Measurements from ENCODE around the gene TBC1D2B. TPM values are rescaled to one million over a fixed set of nuclear protein-coding genes. Genes with fewer than 3 reads are reported as not detected.

The TBC1D2B gene
- total and polyA plus RNA-seq, 2 donors from 2014 or later: 8.5 to 41.6 TPM

DNA sequence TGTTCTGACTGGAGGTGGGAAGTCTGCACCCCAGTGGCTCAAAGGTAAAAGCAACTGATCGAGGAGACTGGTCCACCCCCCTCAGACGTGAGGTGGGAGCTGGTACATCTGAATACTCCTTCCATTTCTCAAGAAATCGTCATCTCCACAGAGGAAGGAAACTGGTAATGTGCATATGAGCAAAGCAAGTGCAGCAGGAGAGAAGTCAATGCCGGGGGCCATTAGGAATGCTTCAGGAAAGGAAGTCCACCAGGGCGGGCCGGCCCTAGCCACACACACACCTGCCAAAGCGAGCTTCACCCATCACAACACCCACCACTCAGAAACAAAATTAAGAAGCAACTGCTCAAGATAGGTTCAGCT is 8.5 kb downstream of the TBC1D2B start:
- TF ChIP-seq, protein P1, sequence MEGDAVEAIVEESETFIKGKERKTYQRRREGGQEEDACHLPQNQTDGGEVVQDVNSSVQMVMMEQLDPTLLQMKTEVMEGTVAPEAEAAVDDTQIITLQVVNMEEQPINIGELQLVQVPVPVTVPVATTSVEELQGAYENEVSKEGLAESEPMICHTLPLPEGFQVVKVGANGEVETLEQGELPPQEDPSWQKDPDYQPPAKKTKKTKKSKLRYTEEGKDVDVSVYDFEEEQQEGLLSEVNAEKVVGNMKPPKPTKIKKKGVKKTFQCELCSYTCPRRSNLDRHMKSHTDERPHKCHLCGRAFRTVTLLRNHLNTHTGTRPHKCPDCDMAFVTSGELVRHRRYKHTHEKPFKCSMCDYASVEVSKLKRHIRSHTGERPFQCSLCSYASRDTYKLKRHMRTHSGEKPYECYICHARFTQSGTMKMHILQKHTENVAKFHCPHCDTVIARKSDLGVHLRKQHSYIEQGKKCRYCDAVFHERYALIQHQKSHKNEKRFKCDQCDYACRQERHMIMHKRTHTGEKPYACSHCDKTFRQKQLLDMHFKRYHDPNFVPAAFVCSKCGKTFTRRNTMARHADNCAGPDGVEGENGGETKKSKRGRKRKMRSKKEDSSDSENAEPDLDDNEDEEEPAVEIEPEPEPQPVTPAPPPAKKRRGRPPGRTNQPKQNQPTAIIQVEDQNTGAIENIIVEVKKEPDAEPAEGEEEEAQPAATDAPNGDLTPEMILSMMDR (IDR thresholded peaks at IDR 0.05; ENCODE audit: borderline replicate concordance, extremely low read depth, insufficient read depth): no peak
- H3K27me3 ChIP-seq (ENCODE audit: control insufficient read depth, insufficient read depth, low read length): no peaks in the 10 kb centered on the region
- H3K9ac ChIP-seq (ENCODE audit: low read length in 3 of 3): no peak overlapping the region
- intact Hi-C loops (cut with DNase I): no loop called here
- peak overlapping the region in 1 of 2 donors; percentile 48 for H3K27ac ChIP-seq (ENCODE audit: low read depth in 2 of 2, low read length in 2 of 2)
- no peak for FAIRE-seq
- no peak overlapping the region for H3K4me3 ChIP-seq (ENCODE audit: low read length in 3 of 3)
- H3K4me1 ChIP-seq (ENCODE audit: control insufficient read depth in 2 of 3, insufficient read depth in 2 of 3, low read depth in 1 of 3, low read length in 3 of 3): peaks cover 19 to 55% (median 51%) of the 10 kb centered on the region in 3 donors
- no peaks in the 10 kb centered on the region for H3K36me3 ChIP-seq (ENCODE audit: control insufficient read depth in 2 of 3, insufficient read depth in 3 of 3, low read length in 3 of 3)
- no peak for DNase-seq
- H3K9me3 ChIP-seq (ENCODE audit: control insufficient read depth in 2 of 3, insufficient read depth in 1 of 3, low read length in 3 of 3): no peaks in the 10 kb centered on the region

DNA sequence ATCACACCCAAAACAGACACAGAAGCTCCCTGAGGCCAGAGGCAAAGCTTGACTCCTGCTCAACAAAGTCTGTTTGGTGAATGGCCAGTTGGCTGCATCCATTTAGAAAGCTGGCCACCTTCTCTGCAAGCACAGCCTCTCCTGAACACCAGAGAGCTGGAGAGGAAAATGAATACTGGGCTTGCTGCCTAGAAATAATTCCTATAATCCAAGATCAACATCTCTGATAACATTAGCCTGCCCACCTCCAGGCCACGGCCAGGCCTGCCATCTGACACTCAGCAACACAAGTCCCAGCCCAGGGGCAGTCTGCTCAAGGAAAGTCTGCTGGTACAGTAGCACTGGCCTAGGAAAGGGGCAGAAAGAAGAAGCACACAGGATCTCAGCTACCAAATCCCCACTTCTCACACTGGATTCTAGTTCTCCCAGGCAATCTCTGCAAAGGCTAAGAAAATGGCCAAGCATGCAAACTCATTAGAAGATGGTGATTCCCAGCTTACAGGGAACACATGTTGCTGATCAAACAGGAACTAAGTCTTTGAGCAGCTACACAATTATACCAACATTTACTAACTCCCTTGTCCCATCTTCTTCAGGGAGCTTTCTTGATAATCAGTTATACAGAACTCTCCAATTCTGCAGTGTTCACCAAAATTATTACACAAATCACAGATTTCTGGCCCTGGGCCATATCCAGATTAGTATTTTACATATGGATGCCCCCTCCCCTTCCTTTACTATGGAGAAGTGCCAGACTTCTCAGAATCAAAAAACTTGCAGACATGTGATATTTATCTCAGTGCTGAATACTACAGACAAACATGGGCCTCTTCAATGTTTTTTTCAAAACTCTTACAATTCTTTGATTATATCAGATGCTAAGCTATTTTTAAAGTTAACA is 9.9 kb downstream of the TBC1D2B start:
- FAIRE-seq (no peak), DNase-seq (no peak)
- intact Hi-C loops (cut with DNase I): no loop called here
- no peak overlapping the region for H3K9ac ChIP-seq (ENCODE audit: low read length in 3 of 3)
- H3K27ac ChIP-seq (ENCODE audit: low read depth in 2 of 2, low read length in 2 of 2): peak overlapping the region in 1 of 2 donors; percentile 68
- TF ChIP-seq, protein P1 (IDR thresholded peaks at IDR 0.05; ENCODE audit: borderline replicate concordance, extremely low read depth, insufficient read depth): no peak
- H3K9me3 ChIP-seq (ENCODE audit: control insufficient read depth in 2 of 3, insufficient read depth in 1 of 3, low read length in 3 of 3): no peaks in the 10 kb centered on the region
- no peaks in the 10 kb centered on the region for H3K27me3 ChIP-seq (ENCODE audit: control insufficient read depth, insufficient read depth, low read length)
- no peaks in the 10 kb centered on the region for H3K36me3 ChIP-seq (ENCODE audit: control insufficient read depth in 2 of 3, insufficient read depth in 3 of 3, low read length in 3 of 3)
- H3K4me3 ChIP-seq (ENCODE audit: low read length in 3 of 3): no peak overlapping the region
- peaks cover 19 to 52% (median 51%) of the 10 kb centered on the region in 3 donors for H3K4me1 ChIP-seq (ENCODE audit: control insufficient read depth in 2 of 3, insufficient read depth in 2 of 3, low read depth in 1 of 3, low read length in 3 of 3)

DNA sequence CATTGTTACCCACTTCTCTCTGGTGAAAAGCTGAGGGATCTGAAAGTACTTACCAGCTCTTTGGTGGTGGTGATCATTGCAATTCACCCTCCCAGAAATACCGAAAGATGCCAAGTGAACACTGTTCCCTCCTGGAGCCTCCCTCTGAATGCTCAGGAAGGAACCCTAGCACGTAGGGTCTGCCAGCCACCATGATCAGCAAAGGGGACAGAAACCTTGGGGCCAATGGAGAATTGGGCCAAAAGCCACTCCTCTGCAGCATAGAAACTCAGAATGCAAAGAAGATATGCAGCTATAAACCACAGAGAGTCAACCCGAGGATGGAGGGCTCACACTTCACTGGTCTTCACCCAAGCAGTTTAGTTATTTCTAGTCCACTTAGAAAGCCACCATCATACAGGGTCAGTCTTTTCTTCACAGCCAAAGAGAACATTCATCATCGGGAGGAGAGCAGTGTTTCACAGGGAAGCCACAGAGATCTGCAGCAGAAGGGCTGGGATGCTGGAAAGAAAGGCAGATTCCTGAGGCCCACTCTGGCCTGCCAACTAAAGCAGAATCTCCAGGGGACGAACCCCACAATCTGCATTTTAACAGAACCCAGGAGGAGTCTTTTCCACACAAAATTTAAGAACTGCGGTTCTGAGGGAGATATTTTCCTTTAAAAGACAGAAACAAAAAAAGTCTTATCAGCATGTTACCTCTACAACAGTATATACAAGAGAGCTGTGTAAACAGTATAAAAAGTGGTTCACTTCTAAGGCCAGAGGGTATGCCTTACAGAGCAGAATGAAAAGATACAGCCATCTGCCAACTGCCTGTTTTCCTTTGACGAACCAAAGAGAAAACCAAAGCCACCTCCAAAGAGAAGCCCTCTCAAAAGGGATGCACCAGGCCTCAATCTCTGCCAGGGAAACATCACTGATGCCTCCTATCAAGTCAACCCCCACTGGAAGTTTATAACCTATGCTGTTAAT is 11.3 kb downstream of the TBC1D2B start:
- Histone ChIP-seq H3K36me3 (ENCODE audit: control insufficient read depth in 2 of 3, insufficient read depth in 3 of 3, low read length in 3 of 3) (no peaks in the 10 kb centered on the region), H3K4me1 (ENCODE audit: control insufficient read depth in 2 of 3, insufficient read depth in 2 of 3, low read depth in 1 of 3, low read length in 3 of 3) (peaks cover 20 to 47% (median 46%) of the 10 kb centered on the region in 3 donors), H3K4me3 (ENCODE audit: low read length in 3 of 3) (no peak overlapping the region), H3K9ac (ENCODE audit: low read length in 3 of 3) (no peak overlapping the region), H3K27me3 (ENCODE audit: control insufficient read depth, insufficient read depth, low read length) (no peaks in the 10 kb centered on the region), H3K27ac (ENCODE audit: low read depth in 2 of 2, low read length in 2 of 2) (peak overlapping the region in 1 of 2 donors; percentile 83), H3K9me3 (ENCODE audit: control insufficient read depth in 2 of 3, insufficient read depth in 1 of 3, low read length in 3 of 3) (no peaks in the 10 kb centered on the region)
- TF ChIP-seq, protein P1 (IDR thresholded peaks at IDR 0.05; ENCODE audit: borderline replicate concordance, extremely low read depth, insufficient read depth): no peak
- intact Hi-C loops (cut with DNase I): no loop called here
- DNase-seq (no peak), FAIRE-seq (no peak)
